C4-2B (cell line): Measurements from ENCODE around the gene SNRNP70.

Source experiments
- H3K27ac ChIP-seq: fragments of 450-650 bp; 2 replicates; pipeline ENCODE4 v1.5.1; 2017
- CTCF ChIP-seq: fragments of 450-650 bp; conservative IDR thresholded peaks from 2 replicates; pipeline ENCODE4 v1.5.1; 2017; ENCODE audit warnings: mild to moderate bottlenecking
- ZFX ChIP-seq: fragments of 450-650 bp; IDR thresholded peaks from 2 replicates; pipeline ENCODE4 v1.6.1; 2017

SNRNP70 gene

DNA sequence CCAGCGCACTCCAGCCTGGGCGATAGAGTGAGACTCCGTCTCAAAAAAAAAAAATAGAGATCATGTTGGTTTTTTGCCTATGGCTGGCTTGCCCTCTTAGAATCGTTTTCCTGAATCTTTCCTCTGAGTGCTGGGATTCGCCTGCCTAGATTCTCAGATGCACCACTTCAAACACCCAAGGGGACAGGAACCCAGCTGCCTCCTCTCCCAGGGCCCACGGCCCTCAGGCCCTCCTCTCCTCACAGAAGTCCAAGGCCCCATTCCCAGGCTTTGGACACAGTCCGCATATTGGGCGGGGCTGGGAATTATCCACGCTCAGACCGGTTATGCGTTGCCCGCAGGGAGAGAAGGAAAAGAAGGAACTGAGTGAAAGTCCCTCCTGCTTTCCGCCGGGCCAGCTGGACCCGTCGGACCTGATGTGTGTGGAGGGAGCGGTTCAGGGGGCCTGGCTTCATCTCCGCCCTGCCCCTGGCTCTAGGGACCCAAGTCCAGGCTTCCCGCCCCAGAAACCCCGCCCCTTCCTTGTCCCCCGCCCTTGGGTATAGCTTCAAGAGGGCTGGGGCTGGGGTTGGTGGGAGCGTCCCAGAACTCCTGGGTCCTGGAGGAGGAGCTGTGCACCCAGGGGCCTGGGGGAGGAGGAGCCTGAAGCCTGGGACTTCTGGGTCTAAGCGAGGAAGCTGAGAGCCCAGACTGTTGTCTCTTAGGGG, 39.9 kb downstream of the SNRNP70 start:
- H3K27ac ChIP-seq: peak overlapping the region; percentile 52
- TF ChIP-seq ZFX: no peak
- TF ChIP-seq CTCF: no peak

DNA sequence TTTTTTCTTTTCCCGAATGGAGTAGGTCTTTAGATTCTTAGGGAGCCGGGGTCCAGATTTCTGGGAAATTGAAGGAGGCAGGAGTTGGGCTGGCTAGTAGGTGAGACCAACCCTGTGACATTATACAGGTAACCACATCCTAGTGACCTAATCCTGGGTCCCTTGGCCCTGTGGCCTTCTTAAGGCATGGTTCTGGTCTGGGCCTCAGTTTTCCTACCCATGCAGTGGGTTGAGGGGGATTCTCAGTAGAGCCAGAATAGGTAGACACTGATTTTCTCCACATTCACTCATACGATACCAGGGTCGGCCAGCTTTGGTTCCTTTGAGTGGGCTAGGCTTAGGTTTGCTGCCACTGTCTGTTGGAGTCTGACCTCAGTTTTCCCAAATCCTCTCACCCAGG, 41.3 kb downstream of the SNRNP70 start:
- no peak overlapping the region for H3K27ac ChIP-seq
- TF ChIP-seq ZFX (no peak), CTCF (no peak)

GRCh38 chr19:49127225-49127624, 42.0 kb downstream of the SNRNP70 start:
- peak overlapping the region; percentile 60 for H3K27ac ChIP-seq

DNA sequence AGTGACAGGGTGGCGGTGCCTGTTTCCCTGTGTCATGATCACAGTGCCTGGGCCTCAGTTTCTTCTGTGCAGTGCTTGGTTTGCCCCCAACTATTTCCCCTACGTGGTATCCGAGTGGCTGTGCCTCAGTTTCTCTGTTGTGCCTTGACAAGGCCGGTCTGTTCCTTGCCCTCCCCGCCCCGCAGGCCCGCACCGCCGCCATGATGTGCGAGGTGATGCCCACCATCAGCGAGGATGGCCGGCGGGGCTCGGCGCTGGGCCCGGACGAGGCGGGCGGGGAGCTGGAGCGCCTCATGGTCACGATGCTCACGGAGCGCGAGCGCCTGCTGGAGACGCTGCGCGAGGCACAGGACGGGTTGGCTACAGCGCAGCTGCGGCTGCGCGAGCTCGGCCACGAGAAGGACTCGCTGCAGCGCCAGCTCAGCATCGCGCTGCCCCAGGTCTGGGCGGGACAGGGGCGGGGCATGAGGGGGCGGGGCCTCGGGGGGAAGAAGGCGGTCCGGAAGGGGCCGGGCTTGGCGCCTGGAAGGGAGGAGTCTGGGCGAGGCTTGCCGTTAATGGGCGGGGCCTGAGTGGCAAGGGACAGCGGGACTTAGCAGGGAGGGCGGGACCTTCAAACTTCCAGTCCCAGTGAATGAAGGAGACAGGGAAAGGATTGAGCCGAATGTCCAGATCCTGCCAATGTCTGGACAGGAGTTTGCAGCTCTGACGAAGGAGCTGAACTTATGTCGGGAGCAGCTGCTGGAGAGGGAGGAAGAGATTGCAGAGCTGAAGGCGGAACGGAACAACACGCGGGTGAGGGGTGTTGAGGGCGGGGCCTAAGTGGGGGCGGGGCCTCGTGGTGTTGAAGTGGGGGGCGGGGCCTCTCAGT, 42.7 kb downstream of the SNRNP70 start:
- TF ChIP-seq ZFX: no peak
- no peak for TF ChIP-seq CTCF
- peak overlapping the region; percentile 60 for H3K27ac ChIP-seq

DNA sequence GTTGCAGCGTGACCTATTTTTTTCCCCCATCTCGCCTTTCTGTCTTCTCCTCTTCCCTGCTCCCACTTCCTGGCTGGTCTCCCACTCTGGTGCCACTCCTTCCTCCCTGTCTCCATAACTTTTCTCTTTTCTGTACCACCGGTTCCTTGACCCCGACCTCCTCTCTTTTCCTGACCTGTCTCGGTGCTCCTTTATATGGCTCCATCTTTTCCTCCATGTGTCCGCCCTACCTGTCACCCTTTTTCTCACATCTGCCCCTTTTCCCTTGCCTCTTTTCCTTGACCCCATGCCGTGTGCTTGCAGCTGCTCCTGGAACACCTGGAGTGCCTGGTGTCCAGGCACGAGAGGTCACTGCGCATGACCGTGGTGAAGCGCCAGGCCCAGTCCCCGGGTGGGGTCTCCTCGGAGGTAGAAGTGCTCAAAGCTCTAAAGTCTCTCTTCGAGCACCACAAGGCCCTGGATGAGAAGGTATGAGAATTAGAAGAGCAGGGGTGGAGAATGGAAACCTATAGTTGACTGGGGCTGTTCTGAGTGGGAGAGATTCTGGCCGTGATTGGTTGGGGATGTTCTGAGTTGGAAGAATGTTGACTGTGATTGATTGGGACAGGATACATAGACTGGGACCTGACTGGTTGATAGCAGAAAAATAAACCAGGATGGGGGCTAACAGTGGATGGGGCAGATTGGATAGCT, 43.4 kb downstream of the SNRNP70 start:
- TF ChIP-seq CTCF (no peak), ZFX (no peak)
- H3K27ac ChIP-seq: peak overlapping the region; percentile 60

GRCh38 chr19:49129238-49129583, 44.0 kb downstream of the SNRNP70 start:
- TF ChIP-seq ZFX (no peak), CTCF (no peak)
- H3K27ac ChIP-seq: peak overlapping the region; percentile 60

- H3K27ac ChIP-seq: no peak overlapping the region
- no peak for TF ChIP-seq CTCF
- TF ChIP-seq ZFX: no peak
Observed at GRCh38 chr19:49130325-49130724, 45.1 kb downstream of the SNRNP70 start.
